Mesenchymal stem cell (in vitro differentiated cells and primary cell): ENCODE results near the gene NSG2.

Source experiments
- DNase-seq: peaks from one replicate; pipeline ENCODE4 v3.0.0-alpha.2; 2013
- H2AFZ ChIP-seq: one replicate; pipeline ENCODE4 v1.6.1; 2013; ENCODE audit warnings: low read depth, mild to moderate bottlenecking, control low read depth, inconsistent platforms, low read length, moderate library complexity
- H2AK5ac ChIP-seq: 2 replicates; pipeline ENCODE4 v1.6.1; 2013; ENCODE audit warnings: low read length, moderate library complexity, mild to moderate bottlenecking, inconsistent platforms; ENCODE audit not compliant: severe bottlenecking
- H2BK120ac ChIP-seq: one replicate; pipeline ENCODE4 v1.6.1; 2013; ENCODE audit warnings: low read depth, mild to moderate bottlenecking, inconsistent platforms, low read length, moderate library complexity
- H2BK12ac ChIP-seq, 2 experiments: one replicate each; pipeline ENCODE4 v1.6.1; 2013; ENCODE audit warnings: inconsistent platforms in 2 of 2, low read length in 2 of 2, mild to moderate bottlenecking in 2 of 2, moderate library complexity in 2 of 2, control low read depth in 1 of 2
- H2BK15ac ChIP-seq: one replicate; pipeline ENCODE4 v1.6.1; 2013; ENCODE audit warnings: mild to moderate bottlenecking, low read depth, inconsistent platforms; ENCODE audit not compliant: poor library complexity, severe bottlenecking
- H2BK5ac ChIP-seq: 2 replicates; pipeline ENCODE4 v1.6.1; 2013; ENCODE audit warnings: low read depth, mild to moderate bottlenecking, low read length, control low read depth, inconsistent platforms; ENCODE audit not compliant: poor library complexity, severe bottlenecking
- H3K14ac ChIP-seq, 2 experiments: one replicate each; pipeline ENCODE4 v1.6.1; 2013; ENCODE audit warnings: inconsistent platforms in 2 of 2, low read length in 2 of 2, control low read depth in 1 of 2, mild to moderate bottlenecking in 1 of 2, moderate library complexity in 1 of 2
- H3K18ac ChIP-seq, 2 experiments: one replicate each; pipeline ENCODE4 v1.6.1; 2013; ENCODE audit warnings: inconsistent platforms in 2 of 2, low read length in 2 of 2, control low read depth in 1 of 2, low read depth in 1 of 2, mild to moderate bottlenecking in 1 of 2
- H3K23ac ChIP-seq, 2 experiments: one replicate each; pipeline ENCODE4 v1.6.1; 2013; ENCODE audit warnings: inconsistent platforms in 2 of 2, low read length in 2 of 2, mild to moderate bottlenecking in 2 of 2, moderate library complexity in 2 of 2, control low read depth in 1 of 2
- H3K27ac ChIP-seq: 2 replicates; pipeline ENCODE4 v1.5.1; 2013; ENCODE audit warnings: mild to moderate bottlenecking, moderate library complexity, low read length, control low read depth, inconsistent platforms; ENCODE audit not compliant: poor library complexity, severe bottlenecking
- H3K27me3 ChIP-seq, 2 experiments: 2 replicates each; pipeline versions ENCODE4 v1.6.1 to v1.7.0; 2013; ENCODE audit warnings: low read length in 2 of 2, mild to moderate bottlenecking in 2 of 2, moderate library complexity in 2 of 2, control low read depth in 1 of 2, inconsistent platforms in 1 of 2; ENCODE audit not compliant: control insufficient read depth in 1 of 2, insufficient read depth in 1 of 2
- H3K36me3 ChIP-seq, 2 experiments: 2 replicates each; pipeline versions ENCODE4 v1.6.1 to v1.7.0; 2013; ENCODE audit warnings: low read length in 2 of 2, control low read depth in 1 of 2, inconsistent platforms in 1 of 2, low read depth in 1 of 2, mild to moderate bottlenecking in 1 of 2; ENCODE audit not compliant: insufficient read depth in 2 of 2, control insufficient read depth in 1 of 2
- H3K4ac ChIP-seq, 2 experiments: one replicate each; pipeline ENCODE4 v1.6.1; 2013; ENCODE audit warnings: inconsistent platforms in 2 of 2, low read length in 2 of 2, mild to moderate bottlenecking in 2 of 2, moderate library complexity in 2 of 2, control low read depth in 1 of 2, low read depth in 1 of 2
- H3K4me1 ChIP-seq: 2 replicates; pipeline ENCODE4 v1.6.1; 2013; ENCODE audit warnings: low read depth, low read length, control low read depth; ENCODE audit not compliant: control insufficient read depth, insufficient read depth
- H3K4me2 ChIP-seq: 2 replicates; pipeline ENCODE4 v1.6.1; 2013; ENCODE audit warnings: low read length, mild to moderate bottlenecking, inconsistent platforms; ENCODE audit not compliant: poor library complexity, severe bottlenecking
- H3K4me3 ChIP-seq, 2 experiments: 2 replicates each; pipeline versions ENCODE4 v1.5.1 to v1.7.0; 2013; ENCODE audit warnings: low read length in 2 of 2, mild to moderate bottlenecking in 2 of 2, control low read depth in 1 of 2, low read depth in 1 of 2; ENCODE audit not compliant: insufficient read depth in 1 of 2
- H3K79me1 ChIP-seq: replicated peaks from 2 replicates; pipeline ENCODE4 v1.6.1; 2013; ENCODE audit warnings: mild to moderate bottlenecking, control low read depth, low read length, inconsistent platforms; ENCODE audit not compliant: poor library complexity, severe bottlenecking
- H3K9ac ChIP-seq: 2 replicates; pipeline ENCODE4 v1.7.0; 2013; ENCODE audit warnings: mild to moderate bottlenecking, low read length, moderate library complexity
- H3K9me3 ChIP-seq: 2 replicates; pipeline ENCODE4 v1.7.0; 2013; ENCODE audit warnings: mild to moderate bottlenecking, low read length; ENCODE audit not compliant: control insufficient read depth
- H4K8ac ChIP-seq: one replicate; pipeline ENCODE4 v1.6.1; 2013; ENCODE audit warnings: inconsistent platforms, mild to moderate bottlenecking, low read length, moderate library complexity
- H4K91ac ChIP-seq: one replicate; pipeline ENCODE4 v1.6.1; 2013; ENCODE audit warnings: mild to moderate bottlenecking, low read length, inconsistent platforms
- WGBS: methylation state at CpG from one replicate; pipeline ENCODE4 v1.1.7; 2013; ENCODE audit warnings: mixed read lengths; 5-methylcytosine and 5-hydroxymethylcytosine counted together

The NSG2 gene

DNA sequence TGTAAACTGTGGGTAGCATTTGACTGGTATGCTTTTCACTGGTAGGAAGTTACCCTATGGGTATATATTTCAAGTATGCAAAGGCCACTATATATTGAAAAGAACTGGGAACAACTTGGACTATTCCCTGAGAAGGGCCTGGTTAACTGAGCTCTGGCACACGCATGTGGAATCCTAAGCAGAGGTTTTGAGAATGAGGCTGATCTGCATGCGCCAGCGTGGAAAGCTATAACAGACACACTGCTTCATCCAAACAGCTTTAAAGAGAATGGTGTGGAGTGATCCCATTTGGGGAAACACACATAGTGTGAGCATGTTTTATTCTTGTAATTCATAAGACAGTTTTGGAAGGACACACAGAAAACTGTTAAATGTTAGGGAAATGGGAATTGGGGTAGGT, 8.4 kb downstream of the NSG2 start:
- Histone ChIP-seq H3K4me3 (no peak overlapping the region), H3K27me3 (peaks cover 0 to 14% of the 10 kb centered on the region in 2 experiments), H2BK15ac (no peak overlapping the region), H2AK5ac (no peak overlapping the region), H2AFZ (no peak overlapping the region), H3K4me2 (no peak overlapping the region), H4K91ac (no peak overlapping the region), H2BK120ac (no peak overlapping the region), H3K23ac (no peak overlapping the region), H3K4ac (no peak overlapping the region), H3K14ac (no peak overlapping the region), H3K4me1 (no peaks in the 10 kb centered on the region), H3K18ac (no peak overlapping the region), H2BK5ac (no peak overlapping the region), H4K8ac (no peak overlapping the region), H3K9me3 (no peaks in the 10 kb centered on the region), H3K9ac (no peak overlapping the region), H3K36me3 (no peaks in the 10 kb centered on the region), H3K79me1 (no peaks in the 10 kb centered on the region), H2BK12ac (no peak overlapping the region), H3K27ac (no peak overlapping the region)
- no peak for DNase-seq
- 86% methylated on average over 3 of the region's 3 CpGs for WGBS

DNA sequence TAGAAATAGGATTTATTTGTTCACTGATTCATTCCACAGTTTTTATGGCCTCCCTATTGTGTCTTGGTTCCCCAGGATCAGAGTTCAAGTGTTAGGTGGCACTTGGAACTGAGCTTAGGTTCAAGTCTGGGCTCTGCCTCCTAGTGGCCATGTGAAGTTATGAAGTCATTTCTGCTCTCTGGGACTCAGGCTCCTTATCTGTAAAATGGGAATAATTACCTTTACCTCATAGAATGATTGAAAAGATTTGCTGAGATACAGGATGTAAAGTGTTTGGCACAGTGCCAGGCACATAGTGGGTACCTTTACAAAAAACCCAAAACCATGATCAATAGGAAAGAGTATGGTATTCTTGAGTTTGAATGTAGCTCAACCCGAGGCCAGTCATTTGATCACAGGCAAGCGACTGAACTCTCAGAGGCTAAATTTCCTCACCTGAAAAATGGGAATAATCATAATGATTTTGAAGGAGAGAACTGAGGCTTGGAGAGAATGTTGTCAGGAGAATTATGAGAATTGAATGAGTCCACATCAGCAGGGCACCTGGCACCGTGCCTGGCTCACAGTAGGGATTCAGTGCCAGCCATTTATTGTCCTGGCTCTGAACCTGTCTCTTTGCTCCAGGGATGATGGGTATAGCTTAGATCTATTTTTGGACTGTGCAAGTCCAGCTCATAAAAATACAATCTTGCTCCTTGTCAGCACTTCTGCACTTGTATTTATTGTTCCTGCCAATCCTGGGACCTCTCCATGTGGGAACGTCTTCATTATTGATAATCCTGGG, 10.8 kb downstream of the NSG2 start:
- Histone ChIP-seq H2AFZ (no peak overlapping the region), H3K23ac (no peak overlapping the region), H3K4me1 (no peaks in the 10 kb centered on the region), H3K27ac (no peak overlapping the region), H3K9ac (no peak overlapping the region), H3K4me3 (no peak overlapping the region), H3K27me3 (peaks cover 0 to 7% of the 10 kb centered on the region in 2 experiments), H3K4ac (no peak overlapping the region), H4K91ac (no peak overlapping the region), H3K9me3 (no peaks in the 10 kb centered on the region), H4K8ac (no peak overlapping the region), H2AK5ac (no peak overlapping the region), H2BK120ac (no peak overlapping the region), H3K14ac (no peak overlapping the region), H3K18ac (no peak overlapping the region), H3K4me2 (no peak overlapping the region), H2BK12ac (no peak overlapping the region), H2BK15ac (no peak overlapping the region), H3K79me1 (no peaks in the 10 kb centered on the region), H3K36me3 (no peaks in the 10 kb centered on the region), H2BK5ac (no peak overlapping the region)
- 75% methylated on average over 3 of the region's 4 CpGs for WGBS
- no peak for DNase-seq

DNA sequence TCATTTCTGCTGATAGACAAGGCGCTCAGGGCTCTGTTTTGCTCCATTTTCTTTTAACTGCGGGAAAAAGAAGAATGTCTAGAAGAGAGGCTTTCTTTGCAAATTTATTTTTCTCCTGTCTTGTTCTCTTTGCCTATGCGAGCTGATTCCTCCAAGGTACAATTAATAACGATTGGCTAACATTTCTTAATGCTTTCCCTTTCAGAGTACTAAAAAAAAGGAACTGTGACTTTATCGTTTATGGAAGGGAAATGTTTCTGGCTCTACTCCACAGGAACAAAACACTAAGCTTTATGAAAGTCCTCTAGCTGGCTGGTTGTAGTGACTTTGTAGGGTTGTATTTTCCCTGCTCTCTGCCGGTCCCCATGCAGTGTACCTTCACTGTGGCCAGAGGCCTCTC, 11.7 kb downstream of the NSG2 start:
- Histone ChIP-seq H3K79me1 (no peaks in the 10 kb centered on the region), H2AFZ (no peak overlapping the region), H3K4me1 (no peaks in the 10 kb centered on the region), H3K18ac (no peak overlapping the region), H3K4me2 (no peak overlapping the region), H2BK15ac (no peak overlapping the region), H4K91ac (no peak overlapping the region), H2AK5ac (no peak overlapping the region), H3K27me3 (peaks cover 0 to 7% of the 10 kb centered on the region in 2 experiments), H3K4ac (no peak overlapping the region), H3K36me3 (no peaks in the 10 kb centered on the region), H3K9me3 (no peaks in the 10 kb centered on the region), H2BK120ac (no peak overlapping the region), H3K4me3 (no peak overlapping the region), H3K9ac (no peak overlapping the region), H3K27ac (no peak overlapping the region), H3K23ac (no peak overlapping the region), H2BK12ac (no peak overlapping the region), H4K8ac (no peak overlapping the region), H3K14ac (no peak overlapping the region), H2BK5ac (no peak overlapping the region)
- 85% methylated on average over 2 of the region's 6 CpGs for WGBS
- DNase-seq: no peak

DNA sequence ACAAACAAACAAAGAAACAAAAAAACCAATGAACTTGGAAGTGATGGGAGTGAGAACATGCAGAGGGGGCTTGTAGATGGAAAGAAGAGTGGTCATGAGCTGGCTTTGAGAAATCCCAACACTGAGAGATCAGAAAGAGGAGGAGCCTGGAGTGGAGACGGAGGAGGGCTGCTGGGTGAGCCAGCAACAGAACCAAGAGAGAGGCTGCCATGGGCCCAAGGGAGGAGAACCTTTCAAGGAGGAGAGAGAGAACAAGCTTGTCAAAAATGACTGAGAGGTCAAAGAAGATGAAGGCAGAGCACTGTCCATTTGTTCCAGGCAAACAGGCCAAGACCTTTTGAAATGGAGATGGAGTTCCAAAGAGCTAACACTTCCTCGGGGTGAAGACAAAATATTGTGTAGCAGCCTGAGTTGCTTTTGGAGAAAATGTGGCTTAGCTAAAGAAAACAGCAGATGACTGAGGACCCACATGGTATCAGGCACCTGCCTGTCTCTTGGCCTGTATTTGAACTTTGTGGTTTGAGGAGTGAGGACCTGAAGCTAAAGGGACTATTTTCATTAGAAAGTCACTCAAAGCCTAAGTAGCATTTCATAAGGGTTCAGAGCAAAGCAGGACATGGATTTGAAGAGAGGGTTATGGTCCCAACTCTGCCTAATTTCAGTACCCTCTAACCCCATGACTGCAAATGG, 13.1 kb downstream of the NSG2 start:
- no peak overlapping the region for H4K91ac ChIP-seq
- no peak overlapping the region for H3K4ac ChIP-seq
- H3K4me3 ChIP-seq: no peak overlapping the region
- no peak overlapping the region for H4K8ac ChIP-seq
- no peaks in the 10 kb centered on the region for H3K79me1 ChIP-seq
- no peak overlapping the region for H2BK5ac ChIP-seq
- no peak for DNase-seq
- peaks cover 0 to 15% of the 10 kb centered on the region in 2 experiments for H3K27me3 ChIP-seq
- H3K27ac ChIP-seq: no peak overlapping the region
- no peak overlapping the region for H2BK120ac ChIP-seq
- no peak overlapping the region for H3K23ac ChIP-seq
- no peak overlapping the region for H3K18ac ChIP-seq
- no peak overlapping the region for H3K4me2 ChIP-seq
- no peak overlapping the region for H3K14ac ChIP-seq
- no peaks in the 10 kb centered on the region for H3K9me3 ChIP-seq
- no peak overlapping the region for H2BK15ac ChIP-seq
- H3K36me3 ChIP-seq: no peaks in the 10 kb centered on the region
- H2AK5ac ChIP-seq: no peak overlapping the region
- H3K9ac ChIP-seq: no peak overlapping the region
- WGBS: 56% methylated on average over 2 of the region's 2 CpGs
- H2AFZ ChIP-seq: no peak overlapping the region
- H2BK12ac ChIP-seq: no peak overlapping the region
- no peaks in the 10 kb centered on the region for H3K4me1 ChIP-seq
